ENCODE measurements around the gene BAZ1B. TPM values are rescaled to one million over a fixed set of nuclear protein-coding genes. Genes with fewer than 3 reads are reported as not detected.
A peak's percentile ranks its signal among the peaks of the same experiment; 100 is the strongest.

The BAZ1B gene
- total and polyA plus RNA-seq, 8 donors = 8.9 to 210 (median 46.5) TPM

GRCh38 chr7:73442903-73443500 is 79.1 kb downstream of the BAZ1B start:
- DNase-seq = peak in 1 of 2 donors; percentile 24
- peaks cover 0 to 10% (median 0%) of the 10 kb centered on the region in 4 donors for H3K4me1 ChIP-seq
- no peaks in the 10 kb centered on the region for H3K27me3 ChIP-seq
- 75 to 88% (median 86%) methylated on average over 9 to 11 of the region's 11 CpGs for WGBS, 5 donors
- H3K27ac ChIP-seq = no peak overlapping the region
- TF ChIP-seq CTCF (IDR thresholded peaks at IDR 0.05) (no peak), POLR2AphosphoS5 (IDR thresholded peaks at IDR 0.05) (no peak), POLR2A (IDR thresholded peaks at IDR 0.05) (no peak), EP300 (IDR thresholded peaks at IDR 0.05) (no peak)
- intact Hi-C loops (cut with DNase I; ENCODE audit: low total_unique reads) = no loop called here
- no peak overlapping the region for H3K4me3 ChIP-seq
- peaks cover 86 to 95% (median 92%) of the 10 kb centered on the region in 4 donors for H3K36me3 ChIP-seq
- no peaks in the 10 kb centered on the region for H3K9me3 ChIP-seq

GRCh38 chr7:73442222-73442902 is 79.7 kb downstream of the BAZ1B start:
- H3K27ac ChIP-seq = no peak overlapping the region
- H3K4me1 ChIP-seq = peaks cover 0 to 11% (median 0%) of the 10 kb centered on the region in 4 donors
- H3K9me3 ChIP-seq = no peaks in the 10 kb centered on the region
- TF ChIP-seq CTCF (IDR thresholded peaks at IDR 0.05) = no peak
- TF ChIP-seq EP300 (IDR thresholded peaks at IDR 0.05) = no peak
- no peak for TF ChIP-seq POLR2AphosphoS5 (IDR thresholded peaks at IDR 0.05)
- no peak for TF ChIP-seq POLR2A (IDR thresholded peaks at IDR 0.05)
- DNase-seq = no peak
- H3K27me3 ChIP-seq = no peaks in the 10 kb centered on the region
- intact Hi-C loops (cut with DNase I; ENCODE audit: low total_unique reads) = no loop called here
- WGBS, 5 donors = 85 to 90% (median 88%) methylated on average over 13 of the region's 13 CpGs
- peaks cover 80 to 89% (median 86%) of the 10 kb centered on the region in 4 donors for H3K36me3 ChIP-seq
- H3K4me3 ChIP-seq = no peak overlapping the region

GRCh38 chr7:73439410-73439704 is 82.7 kb downstream of the BAZ1B start:
- H3K4me3 ChIP-seq = no peak overlapping the region
- peaks cover 50 to 59% (median 56%) of the 10 kb centered on the region in 4 donors for H3K36me3 ChIP-seq
- intact Hi-C loops (cut with DNase I; ENCODE audit: low total_unique reads) = loop anchor here (10.0 kb wide), 1 partner anchor 125 kb away; no protein-coding TSS in a partner anchor
- peaks cover 0 to 6% (median 0%) of the 10 kb centered on the region in 4 donors for H3K9me3 ChIP-seq
- H3K4me1 ChIP-seq = peaks cover 0 to 12% (median 7%) of the 10 kb centered on the region in 4 donors
- TF ChIP-seq CTCF (IDR thresholded peaks at IDR 0.05) = no peak
- no peak for TF ChIP-seq EP300 (IDR thresholded peaks at IDR 0.05)
- no peak for TF ChIP-seq POLR2AphosphoS5 (IDR thresholded peaks at IDR 0.05)
- no peak for TF ChIP-seq POLR2A (IDR thresholded peaks at IDR 0.05)
- WGBS, 5 donors = 81 to 92% (median 90%) methylated on average over 7 of the region's 7 CpGs
- no peak for DNase-seq
- peaks cover 0 to 11% (median 4%) of the 10 kb centered on the region in 3 donors for H3K27me3 ChIP-seq
- H3K27ac ChIP-seq = no peak overlapping the region

- DNase-seq = no peak
- peaks cover 44 to 53% (median 50%) of the 10 kb centered on the region in 4 donors for H3K36me3 ChIP-seq
- 82 to 87% (median 83%) methylated on average over 15 to 16 of the region's 16 CpGs for WGBS, 5 donors
- no peak overlapping the region for H3K27ac ChIP-seq
- no peak overlapping the region for H3K4me3 ChIP-seq
- TF ChIP-seq POLR2A (IDR thresholded peaks at IDR 0.05) (no peak), EP300 (IDR thresholded peaks at IDR 0.05) (no peak), POLR2AphosphoS5 (IDR thresholded peaks at IDR 0.05) (no peak), CTCF (IDR thresholded peaks at IDR 0.05) (no peak)
- peaks cover 0 to 16% (median 11%) of the 10 kb centered on the region in 4 donors for H3K4me1 ChIP-seq
- peaks cover 0 to 17% (median 9%) of the 10 kb centered on the region in 3 donors for H3K27me3 ChIP-seq
- intact Hi-C loops (cut with DNase I; ENCODE audit: low total_unique reads) = loop anchor here (10.0 kb wide), 1 partner anchor 124 kb away; no protein-coding TSS in a partner anchor
- peaks cover 0 to 9% (median 0%) of the 10 kb centered on the region in 4 donors for H3K9me3 ChIP-seq
These were observed 83.3 kb downstream of the BAZ1B start for GRCh38 chr7:73438547-73439409.

All from stomach (tissue), 9 donors.